NCI-H526 treated with DMSO at 0.1 percent for 48 hours (cell line): ENCODE measurements around the gene HNRNPA2B1.
"Not testable (repeated sequence)": the region's sequence is repeated elsewhere in the genome, so short reads cannot be mapped to it uniquely, and the experiment has no call there.

Experiments used
- DNase-seq: peaks from one replicate; lab custom pipeline; 2025; lab: John Stamatoyannopoulos, UW

Gene HNRNPA2B1

GRCh38 chr7:26185131-26185843, 15.3 kb downstream of the HNRNPA2B1 start:
- no peak for DNase-seq

GRCh38 chr7:26184281-26185101, 16.1 kb downstream of the HNRNPA2B1 start:
- DNase-seq, result not testable (repeated sequence)

GRCh38 chr7:26183545-26184280, 16.8 kb downstream of the HNRNPA2B1 start:
- DNase-seq, result no peak

GRCh38 chr7:26182706-26183105, 17.8 kb downstream of the HNRNPA2B1 start:
- DNase-seq, result no peak

- no peak for DNase-seq
Measured at GRCh38 chr7:26182283-26182682, 18.3 kb downstream of the HNRNPA2B1 start.

GRCh38 chr7:26181474-26182227, 18.9 kb downstream of the HNRNPA2B1 start:
- DNase-seq, result no peak

- no peak for DNase-seq
Measured at GRCh38 chr7:26180792-26181198, 19.8 kb downstream of the HNRNPA2B1 start.

- DNase-seq, result no peak
Measured at GRCh38 chr7:26179826-26180497, 20.6 kb downstream of the HNRNPA2B1 start.

GRCh38 chr7:26179422-26179821, 21.1 kb downstream of the HNRNPA2B1 start:
- no peak for DNase-seq

- DNase-seq, result no peak
Measured at GRCh38 chr7:26178272-26178960, 22.1 kb downstream of the HNRNPA2B1 start.

- DNase-seq, result not testable (repeated sequence)
Measured at GRCh38 chr7:26177269-26177668, 23.3 kb downstream of the HNRNPA2B1 start.

- DNase-seq, result not testable (repeated sequence)
Measured at GRCh38 chr7:26176696-26177095, 23.9 kb downstream of the HNRNPA2B1 start.

GRCh38 chr7:26175903-26176302, 24.6 kb downstream of the HNRNPA2B1 start:
- not testable (repeated sequence) for DNase-seq

GRCh38 chr7:26172048-26172447, 28.5 kb downstream of the HNRNPA2B1 start:
- DNase-seq, result no peak

- no peak for DNase-seq
Measured at GRCh38 chr7:26171601-26172000, 28.9 kb downstream of the HNRNPA2B1 start.

- DNase-seq, result no peak
Measured at GRCh38 chr7:26170663-26171062, 29.9 kb downstream of the HNRNPA2B1 start.

GRCh38 chr7:26169271-26169670, 31.3 kb downstream of the HNRNPA2B1 start:
- no peak for DNase-seq

- no peak for DNase-seq
Measured at GRCh38 chr7:26168458-26169023, 32.0 kb downstream of the HNRNPA2B1 start.

GRCh38 chr7:26167303-26167934, 33.1 kb downstream of the HNRNPA2B1 start:
- no peak for DNase-seq
